B cell (primary cell): ENCODE results near the gene ARHGAP22.

ENCODE experiments used
- EZH2 ChIP-seq: IDR thresholded peaks from 2 replicates; pipeline ENCODE4 v1.6.1; 2012; ENCODE audit warnings: borderline replicate concordance, low read depth, mild to moderate bottlenecking, moderate library complexity, low read length; ENCODE audit not compliant: insufficient read depth, poor library complexity, severe bottlenecking
- TF ChIP-seq, protein P1 (sequence below): fragments of 200-600 bp; IDR thresholded peaks from one replicate; pipeline ENCODE4 v1.8.0; 2022; ENCODE audit warnings: antibody characterized with exemption, mild to moderate bottlenecking

DNA sequence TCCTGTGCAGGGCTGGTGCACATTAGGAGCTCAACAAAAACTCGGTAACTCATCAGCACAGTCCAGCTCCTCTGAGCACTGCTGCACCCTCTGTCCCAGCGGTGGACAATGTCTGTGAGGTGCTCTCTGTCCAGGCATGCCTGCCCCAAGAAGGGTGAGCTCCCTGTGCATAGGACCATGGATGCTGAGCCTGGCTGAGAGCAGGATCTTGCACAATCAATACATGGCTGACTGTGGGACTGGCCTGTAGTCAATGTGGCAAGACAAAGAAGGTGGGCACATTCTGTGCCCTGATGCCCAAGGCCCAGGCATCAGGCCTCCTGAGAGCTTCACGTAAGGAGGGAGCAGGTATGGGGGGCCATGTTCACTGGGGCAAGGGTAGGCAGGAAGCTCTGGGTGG is 17.1 kb downstream of the ARHGAP22 start:
- TF ChIP-seq, protein P1, sequence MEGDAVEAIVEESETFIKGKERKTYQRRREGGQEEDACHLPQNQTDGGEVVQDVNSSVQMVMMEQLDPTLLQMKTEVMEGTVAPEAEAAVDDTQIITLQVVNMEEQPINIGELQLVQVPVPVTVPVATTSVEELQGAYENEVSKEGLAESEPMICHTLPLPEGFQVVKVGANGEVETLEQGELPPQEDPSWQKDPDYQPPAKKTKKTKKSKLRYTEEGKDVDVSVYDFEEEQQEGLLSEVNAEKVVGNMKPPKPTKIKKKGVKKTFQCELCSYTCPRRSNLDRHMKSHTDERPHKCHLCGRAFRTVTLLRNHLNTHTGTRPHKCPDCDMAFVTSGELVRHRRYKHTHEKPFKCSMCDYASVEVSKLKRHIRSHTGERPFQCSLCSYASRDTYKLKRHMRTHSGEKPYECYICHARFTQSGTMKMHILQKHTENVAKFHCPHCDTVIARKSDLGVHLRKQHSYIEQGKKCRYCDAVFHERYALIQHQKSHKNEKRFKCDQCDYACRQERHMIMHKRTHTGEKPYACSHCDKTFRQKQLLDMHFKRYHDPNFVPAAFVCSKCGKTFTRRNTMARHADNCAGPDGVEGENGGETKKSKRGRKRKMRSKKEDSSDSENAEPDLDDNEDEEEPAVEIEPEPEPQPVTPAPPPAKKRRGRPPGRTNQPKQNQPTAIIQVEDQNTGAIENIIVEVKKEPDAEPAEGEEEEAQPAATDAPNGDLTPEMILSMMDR = no peak
- TF ChIP-seq EZH2 = no peak
